Stomach (tissue), 9 donors: ENCODE measurements around the gene CRADD. TPM values are rescaled to one million over a fixed set of nuclear protein-coding genes. Genes with fewer than 3 reads are reported as not detected.

Experiments used
- DNase-seq, 2 donors: peaks; one replicate each; pipeline versions ENCODE4 v3.0.0 to v3.0.0-alpha.2; 2013 to 2019
- H3K27ac ChIP-seq, 5 donors: fragments of 200-600 bp in 4 of 5; sonication (generic) in 4 of 5; one replicate each; pipeline ENCODE4 v1.5.1; 2013 to 2019; ENCODE audit warnings: mild to moderate bottlenecking in 1 of 5, moderate library complexity in 1 of 5
- H3K27me3 ChIP-seq, 3 donors: fragments of 200-600 bp; sonication (generic); one replicate each; pipeline ENCODE4 v1.5.1; 2017 to 2019; ENCODE audit warnings: mixed run types in 1 of 3
- H3K36me3 ChIP-seq, 4 donors: fragments of 200-600 bp; sonication (generic); 1 replicate in 3 of 4; 2 replicates in 1 of 4; pipeline ENCODE4 v1.5.1; 2016 to 2019
- H3K4me1 ChIP-seq, 4 donors: fragments of 200-600 bp; sonication (generic); one replicate each; pipeline ENCODE4 v1.5.1; 2016 to 2019
- H3K4me3 ChIP-seq, 4 donors: fragments of 200-600 bp; sonication (generic) in 3 of 4; one replicate each; pipeline ENCODE4 v1.5.1; 2016 to 2019; ENCODE audit warnings: mild to moderate bottlenecking in 1 of 4
- H3K9me3 ChIP-seq, 4 donors: fragments of 200-600 bp; sonication (generic); one replicate each; pipeline ENCODE4 v1.5.1; 2016 to 2019
- EP300 ChIP-seq: sonication (generic); formaldehyde crosslinking; IDR thresholded peaks from one replicate; pipeline ENCODE4 v1.6.1; 2017; ENCODE audit warnings: antibody characterized with exemption
- POLR2A ChIP-seq, 4 donors: fragments of 450-650 bp; IDR thresholded peaks; one replicate each; pipeline ENCODE4 v1.6.1; 2016; ENCODE audit warnings: antibody characterized with exemption in 4 of 4, control low read depth in 2 of 4, mild to moderate bottlenecking in 1 of 4, moderate library complexity in 1 of 4
- POLR2AphosphoS5 ChIP-seq, 3 donors: sonication (generic); formaldehyde crosslinking; IDR thresholded peaks; one replicate each; pipeline ENCODE4 v1.6.1; 2016; ENCODE audit warnings: antibody characterized with exemption in 3 of 3
- WGBS, 5 donors: extraction: QIAGEN DNeasy Blood & Tissue Kit in 3 of 5; methylation state at CpG; one replicate each; pipeline versions ENCODE4 v1.1.5 to v1.1.7; 2013 to 2018; 5-methylcytosine and 5-hydroxymethylcytosine counted together
- intact Hi-C: fragments of 100-400 bp; cut with DNase I; formaldehyde crosslinking; loops from one replicate; pipeline ENCODE4 v1.15.1; 2023; ENCODE audit warnings: low total_unique reads
- polyA plus RNA-seq, 3 donors: library from polyadenylated mRNA; stranded (reverse); fragments of 200-250 nt; gene quantifications; one replicate each; pipeline ENCODE4 v1.2.3, GENCODE V29; 2013
- total RNA-seq, 5 donors: library from RNA; depleted of rRNA; stranded (reverse); fragments of >200 nt; gene quantifications; one replicate each; pipeline versions ENCODE4 v1.1.0 to v1.2.3, GENCODE V29; 2014 to 2016
- TF ChIP-seq, protein P1 (sequence below), 7 experiments: fragments of 450-650 bp in 4 of 7; fragments of 200-600 bp in 3 of 7; sonication (generic) in 3 of 7; IDR thresholded peaks; one replicate each; pipeline ENCODE4 v1.5.1; 2016 to 2019; ENCODE audit warnings: antibody characterized with exemption in 7 of 7, control low read depth in 2 of 7, mild to moderate bottlenecking in 1 of 7
- donor health status: healthy with polysubstance abuse.
- donor health status: Bipolar disorder and iron deficiency.
- donor health status: healthy.

CRADD gene
- total and polyA plus RNA-seq, 8 donors, result 2.3 to 30.9 (median 17.1) TPM

DNA sequence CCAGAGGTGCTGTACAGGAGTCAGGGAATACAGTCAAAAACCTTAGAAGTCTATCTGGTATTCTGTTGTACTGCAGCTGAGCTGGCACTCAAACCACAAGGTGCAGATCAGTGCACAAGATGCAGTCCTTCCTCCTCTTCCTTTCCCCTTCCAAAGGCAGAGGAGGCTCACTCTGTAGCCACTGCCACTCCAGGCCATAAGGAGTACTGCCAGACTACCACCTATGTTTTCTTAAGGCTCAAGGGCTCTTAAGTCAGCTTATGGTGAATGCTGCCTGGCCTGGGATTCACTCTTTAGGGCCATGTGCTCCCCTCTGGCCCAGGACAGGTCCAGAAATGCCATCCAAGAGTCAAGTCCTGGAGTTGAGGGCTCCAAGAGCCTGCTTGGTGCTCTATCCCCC lies 200.3 kb downstream of the CRADD start:
- H3K4me1 ChIP-seq, result no peaks in the 10 kb centered on the region
- no peak overlapping the region for H3K4me3 ChIP-seq
- intact Hi-C loops, result no loop called here
- peaks cover 0 to 39% (median 25%) of the 10 kb centered on the region in 4 donors for H3K9me3 ChIP-seq
- TF ChIP-seq EP300 (no peak), POLR2AphosphoS5 (IDR thresholded peaks at IDR 0.05) (no peak), POLR2A (IDR thresholded peaks at IDR 0.05) (no peak)
- no peak overlapping the region for H3K27ac ChIP-seq
- H3K27me3 ChIP-seq, result no peaks in the 10 kb centered on the region
- H3K36me3 ChIP-seq, result no peaks in the 10 kb centered on the region
- no peak for DNase-seq

DNA sequence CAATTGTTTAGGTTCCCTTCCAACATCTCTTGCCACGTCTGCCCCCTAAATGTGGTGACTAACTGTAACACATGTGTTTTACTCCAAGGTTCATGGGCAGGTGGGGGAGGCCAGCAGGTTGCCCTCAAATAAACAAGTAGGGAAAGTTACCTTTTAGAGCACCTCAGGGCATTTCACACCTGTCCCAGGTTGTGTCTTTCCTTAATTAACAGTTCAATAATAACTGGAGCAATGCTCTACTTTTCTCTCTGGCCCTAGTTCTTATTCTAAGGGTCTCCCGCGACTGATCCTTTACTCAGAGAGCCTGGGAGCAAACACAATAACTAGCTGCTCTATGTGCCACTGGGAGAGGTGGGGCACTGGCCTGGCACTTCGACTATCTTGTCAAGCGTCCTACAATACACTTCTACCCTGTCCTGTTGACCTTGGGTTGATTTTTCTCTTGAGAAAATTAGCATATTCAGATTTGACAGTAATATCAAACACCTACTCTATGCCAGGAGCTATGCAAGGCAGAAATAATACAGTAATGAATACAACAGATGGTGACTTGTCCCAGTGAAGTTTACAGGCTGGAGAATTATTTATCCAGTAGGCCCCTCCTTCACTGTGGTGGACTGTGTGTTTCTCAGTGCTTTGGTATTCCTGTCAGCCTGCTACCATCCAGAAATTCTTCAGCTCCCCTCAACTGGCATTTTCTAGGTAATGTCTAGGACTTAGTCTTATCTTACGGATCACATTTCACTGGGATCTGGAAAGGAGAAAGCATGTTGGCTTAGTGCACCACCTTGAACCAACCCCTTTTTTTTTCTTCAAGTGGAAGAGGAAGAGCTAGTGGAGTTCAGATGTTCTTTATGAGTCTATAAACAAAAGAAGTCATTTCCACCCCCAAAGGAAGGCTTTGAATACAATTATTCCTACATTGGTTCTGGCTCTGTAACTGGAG lies 202.6 kb downstream of the CRADD start:
- WGBS, 5 donors, result 80 to 87% (median 83%) methylated on average over 6 of the region's 6 CpGs
- peaks cover 0 to 19% (median 9%) of the 10 kb centered on the region in 4 donors for H3K9me3 ChIP-seq
- no peak overlapping the region for H3K27ac ChIP-seq
- no peaks in the 10 kb centered on the region for H3K4me1 ChIP-seq
- H3K4me3 ChIP-seq, result no peak overlapping the region
- intact Hi-C loops, result no loop called here
- no peaks in the 10 kb centered on the region for H3K27me3 ChIP-seq
- peak in 1 of 2 donors; percentile 21 for DNase-seq
- H3K36me3 ChIP-seq, result no peaks in the 10 kb centered on the region
- TF ChIP-seq POLR2A (IDR thresholded peaks at IDR 0.05), result no peak
- no peak for TF ChIP-seq POLR2AphosphoS5 (IDR thresholded peaks at IDR 0.05)
- TF ChIP-seq, protein P1, sequence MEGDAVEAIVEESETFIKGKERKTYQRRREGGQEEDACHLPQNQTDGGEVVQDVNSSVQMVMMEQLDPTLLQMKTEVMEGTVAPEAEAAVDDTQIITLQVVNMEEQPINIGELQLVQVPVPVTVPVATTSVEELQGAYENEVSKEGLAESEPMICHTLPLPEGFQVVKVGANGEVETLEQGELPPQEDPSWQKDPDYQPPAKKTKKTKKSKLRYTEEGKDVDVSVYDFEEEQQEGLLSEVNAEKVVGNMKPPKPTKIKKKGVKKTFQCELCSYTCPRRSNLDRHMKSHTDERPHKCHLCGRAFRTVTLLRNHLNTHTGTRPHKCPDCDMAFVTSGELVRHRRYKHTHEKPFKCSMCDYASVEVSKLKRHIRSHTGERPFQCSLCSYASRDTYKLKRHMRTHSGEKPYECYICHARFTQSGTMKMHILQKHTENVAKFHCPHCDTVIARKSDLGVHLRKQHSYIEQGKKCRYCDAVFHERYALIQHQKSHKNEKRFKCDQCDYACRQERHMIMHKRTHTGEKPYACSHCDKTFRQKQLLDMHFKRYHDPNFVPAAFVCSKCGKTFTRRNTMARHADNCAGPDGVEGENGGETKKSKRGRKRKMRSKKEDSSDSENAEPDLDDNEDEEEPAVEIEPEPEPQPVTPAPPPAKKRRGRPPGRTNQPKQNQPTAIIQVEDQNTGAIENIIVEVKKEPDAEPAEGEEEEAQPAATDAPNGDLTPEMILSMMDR (IDR thresholded peaks at IDR 0.05), result no peak
- TF ChIP-seq EP300, result no peak

DNA sequence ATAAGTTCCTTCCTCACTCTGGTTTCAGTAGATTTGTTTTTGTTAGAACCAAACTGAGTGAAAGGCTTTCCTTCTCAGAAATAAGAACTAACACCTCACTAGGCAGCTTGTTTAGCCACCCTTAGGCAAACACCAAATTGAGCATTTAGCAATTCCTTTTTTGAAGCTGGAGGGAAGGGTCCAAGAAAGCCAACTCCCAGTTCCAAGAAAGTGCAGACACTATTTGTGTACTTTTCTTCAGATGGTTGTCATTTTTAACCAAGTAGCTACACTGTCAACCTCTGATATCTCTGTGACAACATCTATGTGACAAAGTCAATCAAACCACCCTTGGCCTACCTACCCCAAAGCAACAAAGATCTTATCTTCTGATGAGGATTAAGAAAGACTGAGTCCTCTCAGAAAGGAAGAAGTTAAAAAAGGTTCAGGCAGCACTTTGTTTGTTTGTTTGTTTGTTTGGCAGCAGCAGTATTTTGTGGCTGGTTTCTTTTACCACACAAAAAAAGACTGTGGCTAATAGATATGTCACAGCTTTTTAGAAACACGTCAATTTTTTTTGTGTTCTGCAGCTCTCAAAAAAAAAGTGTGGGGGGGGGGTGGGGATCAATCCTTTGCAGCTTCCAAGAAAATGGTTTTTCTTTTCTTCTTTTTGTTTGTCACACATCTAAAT lies 203.8 kb downstream of the CRADD start:
- peaks cover 0 to 9% (median 4%) of the 10 kb centered on the region in 4 donors for H3K9me3 ChIP-seq
- intact Hi-C loops, result no loop called here
- no peaks in the 10 kb centered on the region for H3K27me3 ChIP-seq
- no peak overlapping the region for H3K4me3 ChIP-seq
- no peak for TF ChIP-seq POLR2AphosphoS5 (IDR thresholded peaks at IDR 0.05)
- TF ChIP-seq POLR2A (IDR thresholded peaks at IDR 0.05), result no peak
- DNase-seq, result no peak
- 58 to 77% (median 67%) methylated on average over 1 of the region's 1 CpG for WGBS, 5 donors
- no peaks in the 10 kb centered on the region for H3K36me3 ChIP-seq
- H3K4me1 ChIP-seq, result no peaks in the 10 kb centered on the region
- H3K27ac ChIP-seq, result no peak overlapping the region

DNA sequence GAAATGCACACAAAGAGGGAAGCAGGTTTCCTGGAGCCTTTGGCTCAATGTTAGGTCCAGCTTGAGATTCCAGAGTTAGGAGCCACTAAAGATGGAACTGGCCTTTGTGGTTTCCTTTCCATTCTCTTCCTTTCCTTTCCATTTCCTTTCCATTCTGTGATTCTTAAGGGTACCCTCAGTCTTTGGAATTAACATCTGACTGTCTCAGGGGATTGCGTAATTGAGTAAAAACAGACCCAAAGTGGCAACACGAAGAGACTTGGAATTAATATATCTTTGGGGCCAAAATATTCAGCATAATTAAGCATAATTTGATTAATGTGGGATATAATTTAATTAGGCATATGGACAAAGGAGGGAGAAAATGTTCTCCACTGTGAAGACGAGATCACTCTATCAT lies 205.6 kb downstream of the CRADD start:
- no peak for DNase-seq
- WGBS, 5 donors, result 80 to 95% (median 88%) methylated on average over 3 of the region's 3 CpGs
- Histone ChIP-seq H3K4me3 (no peak overlapping the region), H3K36me3 (no peaks in the 10 kb centered on the region), H3K4me1 (no peaks in the 10 kb centered on the region), H3K27ac (no peak overlapping the region), H3K9me3 (no peaks in the 10 kb centered on the region), H3K27me3 (no peaks in the 10 kb centered on the region)
- TF ChIP-seq POLR2A (IDR thresholded peaks at IDR 0.05) (no peak), EP300 (no peak), POLR2AphosphoS5 (IDR thresholded peaks at IDR 0.05) (no peak)
- TF ChIP-seq, protein P1 (IDR thresholded peaks at IDR 0.05), result no peak
- intact Hi-C loops, result no loop called here

DNA sequence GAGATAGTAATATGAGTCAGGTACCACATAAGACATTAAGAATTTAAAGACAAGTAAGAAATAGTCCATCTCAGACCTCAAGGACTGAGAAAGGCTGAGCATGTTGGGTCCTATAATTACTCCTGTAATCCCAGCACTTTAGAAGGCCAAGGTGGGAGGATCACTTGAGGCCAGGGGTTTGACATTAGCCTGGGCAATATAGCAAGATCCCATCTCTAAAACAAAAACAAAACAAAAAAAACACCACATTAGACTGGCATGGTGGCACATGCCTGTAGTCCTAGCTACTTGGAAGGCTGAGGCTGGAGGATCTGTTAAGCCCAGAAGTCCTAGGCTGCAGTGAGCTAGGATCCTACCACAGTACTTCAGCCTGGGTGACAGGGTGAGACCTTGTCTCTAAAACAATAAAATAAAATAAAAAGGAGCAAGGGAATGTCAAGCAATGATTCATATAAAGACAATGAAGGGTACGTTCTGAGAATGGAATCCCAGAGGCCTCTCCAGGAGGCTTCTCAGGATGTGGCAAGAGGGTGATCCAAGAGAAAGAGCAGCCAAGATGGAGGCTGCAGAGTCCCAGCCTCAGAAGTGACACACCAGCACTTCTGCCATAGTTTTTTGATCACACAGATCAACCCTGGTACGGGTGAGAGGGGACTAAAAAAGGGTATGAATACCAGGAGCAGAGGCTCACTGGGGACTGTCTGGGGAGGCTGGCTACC lies 206.4 kb downstream of the CRADD start:
- no peaks in the 10 kb centered on the region for H3K27me3 ChIP-seq
- no peak overlapping the region for H3K27ac ChIP-seq
- H3K36me3 ChIP-seq, result no peaks in the 10 kb centered on the region
- no peaks in the 10 kb centered on the region for H3K4me1 ChIP-seq
- no peaks in the 10 kb centered on the region for H3K9me3 ChIP-seq
- intact Hi-C loops, result no loop called here
- 82 to 93% (median 89%) methylated on average over 2 of the region's 2 CpGs for WGBS, 5 donors
- H3K4me3 ChIP-seq, result no peak overlapping the region
- TF ChIP-seq POLR2AphosphoS5 (IDR thresholded peaks at IDR 0.05), result no peak
- TF ChIP-seq, protein P1 (IDR thresholded peaks at IDR 0.05), result no peak
- TF ChIP-seq EP300, result no peak
- TF ChIP-seq POLR2A (IDR thresholded peaks at IDR 0.05), result no peak
- DNase-seq, result no peak
